HEK293T (cell line): ENCODE results near the gene COX7B2.

ENCODE experiments used
- CTCF ChIA-PET: fragments of 350-600 bp; formaldehyde crosslinking; extraction: SDS; loops from one replicate; lab custom pipeline; 2021; ENCODE audit warnings: antibody characterized with exemption, inconsistent platforms; lab: Yijun Ruan, JAX
- POLR2A ChIA-PET: fragments of 350-600 bp; formaldehyde crosslinking; extraction: SDS; loops from one replicate; lab custom pipeline; 2020; ENCODE audit warnings: antibody characterized with exemption, inconsistent platforms; lab: Yijun Ruan, JAX
- DNase-seq: peaks from one replicate; pipeline ENCODE4 v3.0.0; 2012; ENCODE audit warnings: mixed read lengths; ENCODE audit errors: extremely low spot score
- ARNT ChIP-seq: fragments of 450-650 bp; IDR thresholded peaks from 2 replicates; pipeline ENCODE4 v1.6.1; 2017; ENCODE audit warnings: mild to moderate bottlenecking
- BHLHE40 ChIP-seq: fragments of 450-650 bp; IDR thresholded peaks from 2 replicates; pipeline ENCODE4 v1.6.1; 2016; ENCODE audit warnings: mild to moderate bottlenecking, moderate library complexity, borderline replicate concordance
- CTBP1 ChIP-seq: fragments of 450-650 bp; IDR thresholded peaks from 2 replicates; pipeline ENCODE4 v1.6.1; 2016; ENCODE audit warnings: borderline replicate concordance
- ELF4 ChIP-seq: fragments of 450-650 bp; IDR thresholded peaks from 2 replicates; pipeline ENCODE4 v1.6.1; 2017; ENCODE audit warnings: antibody characterized with exemption
- FOXA1 ChIP-seq: fragments of 450-650 bp; IDR thresholded peaks from 2 replicates; pipeline ENCODE4 v1.6.1; 2016; ENCODE audit warnings: mild to moderate bottlenecking
- FOXK2 ChIP-seq: fragments of 450-650 bp; IDR thresholded peaks from 2 replicates; pipeline ENCODE4 v1.6.1; 2016; ENCODE audit warnings: mild to moderate bottlenecking
- FOXM1 ChIP-seq: fragments of 450-650 bp; IDR thresholded peaks from 2 replicates; pipeline ENCODE4 v1.6.1; 2017; ENCODE audit warnings: mild to moderate bottlenecking, borderline replicate concordance
- HDGF ChIP-seq: fragments of 450-650 bp; IDR thresholded peaks from 2 replicates; pipeline ENCODE4 v1.6.1; 2017; ENCODE audit warnings: antibody characterized with exemption, borderline replicate concordance
- L3MBTL2 ChIP-seq: fragments of 450-650 bp; conservative IDR thresholded peaks from 2 replicates; pipeline ENCODE4 v1.6.1; 2016; ENCODE audit warnings: mild to moderate bottlenecking
- LEF1 ChIP-seq: fragments of 450-650 bp; IDR thresholded peaks from 2 replicates; pipeline ENCODE4 v1.6.1; 2017; ENCODE audit warnings: mild to moderate bottlenecking, borderline replicate concordance
- NFRKB ChIP-seq: fragments of 450-650 bp; IDR thresholded peaks from 2 replicates; pipeline ENCODE4 v1.6.1; 2016; ENCODE audit warnings: mild to moderate bottlenecking, moderate library complexity
- PKNOX1 ChIP-seq: fragments of 450-650 bp; IDR thresholded peaks from 2 replicates; pipeline ENCODE4 v1.6.1; 2016
- SP1 ChIP-seq: fragments of 450-650 bp; IDR thresholded peaks from 2 replicates; pipeline ENCODE4 v1.6.1; 2017
- SUZ12 ChIP-seq: fragments of 450-650 bp; IDR thresholded peaks from 2 replicates; pipeline ENCODE4 v1.6.1; 2016; ENCODE audit warnings: mild to moderate bottlenecking
- TARDBP ChIP-seq: fragments of 450-650 bp; IDR thresholded peaks from 2 replicates; pipeline ENCODE4 v1.6.1; 2016
- ZNF384 ChIP-seq: fragments of 450-650 bp; IDR thresholded peaks from 2 replicates; pipeline ENCODE4 v1.6.1; 2016

The COX7B2 gene

GRCh38 chr4:46950826-46951225 lies 41.8 kb upstream of the COX7B2 start:
- POLR2A ChIA-PET: no interaction called here
- no peak for DNase-seq
- CTCF ChIA-PET: no interaction called here
- TF ChIP-seq HDGF (no peak), LEF1 (no peak)

- TF ChIP-seq FOXA1 (no peak), PKNOX1 (no peak), ELF4 (no peak), HDGF (no peak), CTBP1 (no peak), SP1 (no peak), LEF1 (no peak)
- POLR2A ChIA-PET: no interaction called here
- CTCF ChIA-PET: interaction anchor here (1.0 kb wide), 1 partner anchor 8 kb away, joined by 4 read pairs; no protein-coding TSS in a partner anchor
- no peak for DNase-seq
Measured at GRCh38 chr4:46949822-46950221, 40.8 kb upstream of the COX7B2 start.

GRCh38 chr4:46947541-46947940 lies 38.5 kb upstream of the COX7B2 start:
- ChIA-PET CTCF (no interaction called here), POLR2A (no interaction called here)
- DNase-seq: no peak
- no peak for TF ChIP-seq ARNT
- TF ChIP-seq ELF4: no peak
- no peak for TF ChIP-seq CTBP1
- no peak for TF ChIP-seq SUZ12
- no peak for TF ChIP-seq FOXM1
- TF ChIP-seq BHLHE40: no peak
- TF ChIP-seq TARDBP: no peak
- no peak for TF ChIP-seq ZNF384
- TF ChIP-seq NFRKB: no peak
- TF ChIP-seq L3MBTL2: no peak
- TF ChIP-seq FOXA1: no peak
- TF ChIP-seq HDGF: no peak
- no peak for TF ChIP-seq PKNOX1
- TF ChIP-seq SP1: no peak

- ChIA-PET POLR2A (no interaction called here), CTCF (no interaction called here)
- no peak for DNase-seq
- no peak for TF ChIP-seq PKNOX1
- TF ChIP-seq NFRKB: no peak
- no peak for TF ChIP-seq BHLHE40
- TF ChIP-seq FOXK2: no peak
- no peak for TF ChIP-seq FOXA1
- TF ChIP-seq FOXM1: no peak
- TF ChIP-seq SP1: no peak
- no peak for TF ChIP-seq L3MBTL2
- no peak for TF ChIP-seq HDGF
- no peak for TF ChIP-seq ZNF384
- no peak for TF ChIP-seq CTBP1
Measured at GRCh38 chr4:46946919-46947536, 38.0 kb upstream of the COX7B2 start.

GRCh38 chr4:46945062-46945461 lies 36.0 kb upstream of the COX7B2 start:
- DNase-seq: no peak
- CTCF ChIA-PET: no interaction called here
- TF ChIP-seq ELF4 (no peak), ARNT (no peak), SUZ12 (no peak), FOXK2 (no peak), FOXM1 (no peak), NFRKB (no peak), TARDBP (no peak), HDGF (no peak), BHLHE40 (no peak), SP1 (no peak), CTBP1 (no peak)
- POLR2A ChIA-PET: no interaction called here

- TF ChIP-seq FOXK2 (no peak), L3MBTL2 (no peak), PKNOX1 (no peak)
- POLR2A ChIA-PET: no interaction called here
- CTCF ChIA-PET: no interaction called here
- DNase-seq: no peak
Measured at GRCh38 chr4:46944345-46944744, 35.3 kb upstream of the COX7B2 start.

- ChIA-PET POLR2A (no interaction called here), CTCF (interaction anchor here (0.6 to 1.2 kb wide), 3 partner anchors 15 to 626 kb away, joined by 4 to 8 read pairs (median 5); no protein-coding TSS in a partner anchor)
- DNase-seq: no peak
- TF ChIP-seq SP1: no peak
- TF ChIP-seq SUZ12: no peak
- no peak for TF ChIP-seq CTBP1
- TF ChIP-seq L3MBTL2: no peak
- no peak for TF ChIP-seq FOXM1
- TF ChIP-seq ZNF384: no peak
- no peak for TF ChIP-seq FOXK2
- TF ChIP-seq NFRKB: no peak
- TF ChIP-seq PKNOX1: no peak
- no peak for TF ChIP-seq ELF4
Measured at GRCh38 chr4:46937493-46937892, 28.4 kb upstream of the COX7B2 start.
